ENCODE data around the gene NCR3LG1.

DNA sequence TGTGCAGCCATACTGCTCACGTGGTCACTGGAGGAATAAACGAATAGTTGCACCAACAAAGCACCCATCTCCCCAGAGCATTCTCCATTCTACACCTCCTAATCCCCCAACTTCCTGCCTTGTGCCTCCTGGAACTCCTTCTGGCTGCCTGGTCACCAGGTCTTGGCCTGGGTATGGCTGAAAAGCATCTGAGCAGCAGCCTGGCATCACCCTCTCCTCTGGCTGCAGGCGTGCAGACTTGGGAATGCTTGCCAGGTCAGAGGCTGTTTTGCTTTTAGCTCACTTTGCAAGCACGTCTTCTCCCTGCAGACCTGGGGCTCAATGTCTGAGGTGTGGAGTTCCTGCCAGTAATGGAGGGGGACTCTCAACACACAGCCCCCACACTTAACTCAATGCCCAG lies 70.2 kb downstream of the NCR3LG1 start:
- no peak for TF ChIP-seq POLR2A (IDR thresholded peaks at IDR 0.05; ENCODE audit: low read depth, low read length)
- no peak for TF ChIP-seq POLR2AphosphoS5 (IDR thresholded peaks at IDR 0.05; ENCODE audit: low read depth, low read length)
- TF ChIP-seq SPI1 (IDR thresholded peaks at IDR 0.05; ENCODE audit: low read depth, low read length): no peak
- no peak for TF ChIP-seq TAF1 (IDR thresholded peaks at IDR 0.05; ENCODE audit: low read depth, low read length)
- no peak for TF ChIP-seq PAX5 (IDR thresholded peaks at IDR 0.05; ENCODE audit: insufficient read depth, low read length, severe bottlenecking)

Data from GM12891 (cell line).